ENCODE results near the gene PACRG. TPM values are rescaled to one million over a fixed set of nuclear protein-coding genes. Genes with fewer than 3 reads are reported as not detected.

Gene PACRG
- total and polyA plus RNA-seq, 2 of the 4 experiments (the other 2 are of a cell fraction), result not detected

GRCh38 chr6:163340201-163340887, 612.6 kb downstream of the PACRG start:
- Histone ChIP-seq H3K4me2 (ENCODE audit: low read depth, low read length) (no peak overlapping the region), H3K79me1 (ENCODE audit: low read depth in 1 of 2, low read length in 2 of 2) (no peaks in the 10 kb centered on the region), H2BK15ac (ENCODE audit: low read depth, low read length) (no peak overlapping the region), H2BK5ac (ENCODE audit: low read depth, low read length, poor library complexity, severe bottlenecking) (no peak overlapping the region), H3K27ac (ENCODE audit: insufficient read depth, low read length) (no peak overlapping the region), H3K9me3 (ENCODE audit: control insufficient read depth, insufficient read depth, low read length) (no peaks in the 10 kb centered on the region; the same call in 1 of the 2 replicates), H3K9me1 (ENCODE audit: insufficient read depth, low read length) (no peaks in the 10 kb centered on the region), H2BK20ac (ENCODE audit: low read depth, low read length) (no peak overlapping the region), H4K8ac (ENCODE audit: low read depth in 2 of 2, low read length in 2 of 2) (no peak overlapping the region), H4K5ac (ENCODE audit: low read depth, low read length) (no peak overlapping the region), H3K4me3 (ENCODE audit: insufficient read depth, low read depth, low read length) (no peak overlapping the region), H2AFZ (replicated peaks; ENCODE audit: low read length, poor library complexity) (no peak overlapping the region), H3K23ac (ENCODE audit: low read depth, low read length) (no peak overlapping the region), H3K4me1 (ENCODE audit: control insufficient read depth, insufficient read depth, low read length) (no peaks in the 10 kb centered on the region), H2AK5ac (ENCODE audit: low read depth, low read length) (no peak overlapping the region), H3K9ac (ENCODE audit: low read depth, low read length) (no peak overlapping the region), H3K56ac (ENCODE audit: extremely low read depth, insufficient read depth, low read length) (no peak overlapping the region), H2AK9ac (replicated peaks; ENCODE audit: low read depth, low read length, poor library complexity) (no peak overlapping the region), H2BK120ac (ENCODE audit: low read depth, low read length) (no peak overlapping the region), H3K14ac (replicated peaks; ENCODE audit: low read depth, low read length) (no peak overlapping the region), H3K4ac (ENCODE audit: low read depth, low read length) (no peak overlapping the region), H3K36me3 (ENCODE audit: control insufficient read depth, insufficient read depth, low read length) (no peaks in the 10 kb centered on the region), H4K20me1 (ENCODE audit: insufficient read depth, low read length) (no peaks in the 10 kb centered on the region), H4K91ac (ENCODE audit: insufficient read depth, low read depth, low read length) (no peak overlapping the region), H3K18ac (ENCODE audit: low read depth, low read length) (no peak overlapping the region), H3K27me3 (ENCODE audit: control insufficient read depth, insufficient read depth, low read length) (no peaks in the 10 kb centered on the region)
- 79% methylated on average over 6 of the region's 19 CpGs; no CpG with 5 or more reads in 1 of the 2 experiments for WGBS, 2 experiments (ENCODE audit: extremely low coverage in 2 of 2, insufficient read length in 1 of 2)
- no peak for TF ChIP-seq CTCF (conservative IDR thresholded peaks at IDR 0.05; ENCODE audit: low read depth, low read length)
- TF ChIP-seq ELK1 (IDR thresholded peaks at IDR 0.05; ENCODE audit: borderline replicate concordance, low read depth, low read length), result no peak
- BruUV-seq (replicated peaks), result no TSS peak
- POLR2A ChIA-PET (ENCODE audit: unreplicated experiment), result no interaction called here
- ATAC-seq (ENCODE audit: low read depth) (no peak), DNase-seq (no peak)
- CTCF ChIA-PET, result interaction anchor here (0.7 kb wide), 1 partner anchor 10 kb away, joined by 3 read pairs; no protein-coding TSS in a partner anchor
- intact Hi-C loops (cut with micrococcal nuclease) (no loop called here), dilution Hi-C loops (cut with HindIII; ENCODE audit: low sequenced_read_pairs, unreplicated experiment) (no loop called here), in situ Hi-C loops (cut with MboI; ENCODE audit: low sequenced_read_pairs) (no loop called here)
